Measurements from ENCODE around the gene HMX3. TPM values are rescaled to one million over a fixed set of nuclear protein-coding genes. Genes with fewer than 3 reads are reported as not detected.

Gene HMX3
- total and polyA plus RNA-seq, 2 of the 8 experiments (the other 6 are each of a cell fraction or from before 2014, with no cell fraction given), result 0.05 TPM; not detected in 1

GRCh38 chr10:123148414-123149161, 12.8 kb downstream of the HMX3 start (continued):
- no peak for TF ChIP-seq GABPA (IDR thresholded peaks at IDR 0.05; ENCODE audit: borderline replicate concordance, insufficient read depth, low read length)
- no peak for TF ChIP-seq SIX5 (IDR thresholded peaks at IDR 0.05; ENCODE audit: low read depth, low read length)
- TF ChIP-seq MAX (IDR thresholded peaks at IDR 0.05), result peak; percentile 71
- no peak for TF ChIP-seq SP4 (IDR thresholded peaks at IDR 0.05; ENCODE audit: low read length)
- TF ChIP-seq CBX5 (IDR thresholded peaks at IDR 0.05; ENCODE audit: low read depth, low read length), result no peak
- no peak for TF ChIP-seq ATF3 (IDR thresholded peaks at IDR 0.05; ENCODE audit: insufficient read depth, low read depth, low read length)
- TF ChIP-seq SUZ12 (IDR thresholded peaks at IDR 0.05; ENCODE audit: low read length), result no peak; the same call in 1 of the 2 replicates
- no peak for TF ChIP-seq CTBP2 (IDR thresholded peaks at IDR 0.05; ENCODE audit: borderline replicate concordance, insufficient read depth, insufficient read length, low read length)
- no peak; the same call in 1 of the 2 replicates for TF ChIP-seq CBX8 (IDR thresholded peaks at IDR 0.05; ENCODE audit: borderline replicate concordance, low read depth, low read length)
- TF ChIP-seq POLR2AphosphoS5 (IDR thresholded peaks at IDR 0.05; ENCODE audit: low read depth, low read length), result no peak
